Lower leg skin (tissue), 4 donors: ENCODE measurements around the gene CUZD1. TPM values are rescaled to one million over a fixed set of nuclear protein-coding genes. Genes with fewer than 3 reads are reported as not detected.

Experiments used
- DNase-seq, 2 donors: peaks; one replicate each; pipeline ENCODE4 v3.0.0-alpha.2; 2019; ENCODE audit warnings: low spot score in 2 of 2
- H3K4me3 ChIP-seq: fragments of 200-600 bp; sonication (generic); 2 replicates; pipeline ENCODE4 v1.5.1; 2017; ENCODE audit warnings: mild to moderate bottlenecking, low read depth; ENCODE audit not compliant: poor library complexity, severe bottlenecking
- POLR2A ChIP-seq, 2 donors: fragments of 450-650 bp; IDR thresholded peaks; one replicate each; pipeline ENCODE4 v1.6.1; 2016 to 2017; ENCODE audit warnings: antibody characterized with exemption in 2 of 2, mild to moderate bottlenecking in 1 of 2, moderate library complexity in 1 of 2
- WGBS, 2 donors: methylation state at CpG; one replicate each; pipeline ENCODE4 v1.1.5; 2018; 5-methylcytosine and 5-hydroxymethylcytosine counted together
- intact Hi-C: fragments of 100-400 bp; cut with DNase I; formaldehyde crosslinking; loops from one replicate; pipeline ENCODE4 v1.15.0; 2023; ENCODE audit warnings: low total_unique reads
- total RNA-seq, 4 donors: library from RNA; depleted of rRNA; stranded (reverse); fragments of >200 nt; gene quantifications; one replicate each; pipeline ENCODE4 v1.1.0, GENCODE V29; 2016
- TF ChIP-seq, protein P1 (sequence below), 3 donors: fragments of 450-650 bp; IDR thresholded peaks; one replicate each; pipeline ENCODE4 v1.5.1; 2016; ENCODE audit warnings: antibody characterized with exemption in 3 of 3, mild to moderate bottlenecking in 3 of 3, moderate library complexity in 2 of 3

Gene CUZD1
- total RNA-seq, 4 donors from 2014 or later: 0.13 to 0.88 (median 0.54) TPM

DNA sequence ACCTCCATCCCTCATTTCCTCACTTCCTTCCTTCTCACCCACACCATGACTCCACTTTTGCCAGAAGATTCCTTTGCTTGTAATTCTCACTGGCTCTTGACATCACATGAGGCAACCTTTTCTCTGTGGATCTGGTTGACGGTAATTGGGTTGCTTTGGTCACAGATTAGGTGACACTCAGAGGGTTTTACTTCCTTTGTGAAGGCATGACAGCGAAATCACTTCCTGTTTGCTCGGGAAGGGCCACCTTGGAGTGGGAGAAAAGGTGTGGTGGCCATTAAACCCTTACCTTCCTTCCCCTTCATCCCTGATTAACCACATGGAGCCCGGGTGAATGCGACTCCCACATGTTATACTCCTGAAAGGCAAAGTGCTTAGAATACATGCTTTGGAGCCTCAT lies 30.2 kb downstream of the CUZD1 start:
- WGBS, 2 donors: 77 to 82% methylated on average over 5 of the region's 5 CpGs
- DNase-seq: no peak
- no peak overlapping the region for H3K4me3 ChIP-seq
- TF ChIP-seq, protein P1, sequence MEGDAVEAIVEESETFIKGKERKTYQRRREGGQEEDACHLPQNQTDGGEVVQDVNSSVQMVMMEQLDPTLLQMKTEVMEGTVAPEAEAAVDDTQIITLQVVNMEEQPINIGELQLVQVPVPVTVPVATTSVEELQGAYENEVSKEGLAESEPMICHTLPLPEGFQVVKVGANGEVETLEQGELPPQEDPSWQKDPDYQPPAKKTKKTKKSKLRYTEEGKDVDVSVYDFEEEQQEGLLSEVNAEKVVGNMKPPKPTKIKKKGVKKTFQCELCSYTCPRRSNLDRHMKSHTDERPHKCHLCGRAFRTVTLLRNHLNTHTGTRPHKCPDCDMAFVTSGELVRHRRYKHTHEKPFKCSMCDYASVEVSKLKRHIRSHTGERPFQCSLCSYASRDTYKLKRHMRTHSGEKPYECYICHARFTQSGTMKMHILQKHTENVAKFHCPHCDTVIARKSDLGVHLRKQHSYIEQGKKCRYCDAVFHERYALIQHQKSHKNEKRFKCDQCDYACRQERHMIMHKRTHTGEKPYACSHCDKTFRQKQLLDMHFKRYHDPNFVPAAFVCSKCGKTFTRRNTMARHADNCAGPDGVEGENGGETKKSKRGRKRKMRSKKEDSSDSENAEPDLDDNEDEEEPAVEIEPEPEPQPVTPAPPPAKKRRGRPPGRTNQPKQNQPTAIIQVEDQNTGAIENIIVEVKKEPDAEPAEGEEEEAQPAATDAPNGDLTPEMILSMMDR (IDR thresholded peaks at IDR 0.05): no peak
- TF ChIP-seq POLR2A (IDR thresholded peaks at IDR 0.05): no peak
- intact Hi-C loops: no loop called here

DNA sequence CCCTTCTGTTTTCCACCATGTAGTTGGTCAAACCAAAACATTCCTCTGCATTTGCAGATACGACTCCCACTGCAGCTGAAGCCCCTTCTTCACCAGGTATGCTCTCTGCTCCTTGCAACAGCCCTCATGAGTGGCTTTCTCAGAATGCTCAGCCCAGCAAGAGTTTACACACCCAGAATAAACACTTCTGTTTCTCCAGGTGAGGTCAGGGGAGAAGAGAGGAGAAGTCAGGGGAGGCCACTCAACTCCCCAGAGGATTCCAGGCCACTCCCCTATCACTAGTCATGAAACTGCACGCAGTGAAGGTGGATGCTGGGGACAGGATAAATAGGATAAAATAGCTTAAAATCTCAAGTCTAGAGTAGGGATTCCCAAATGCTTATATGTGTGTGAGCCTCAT lies 31.2 kb downstream of the CUZD1 start:
- intact Hi-C loops: no loop called here
- TF ChIP-seq POLR2A (IDR thresholded peaks at IDR 0.05): no peak
- TF ChIP-seq, protein P1 (IDR thresholded peaks at IDR 0.05): no peak
- no peak overlapping the region for H3K4me3 ChIP-seq
- 75 to 76% methylated on average over 2 of the region's 2 CpGs for WGBS, 2 donors
- no peak for DNase-seq

DNA sequence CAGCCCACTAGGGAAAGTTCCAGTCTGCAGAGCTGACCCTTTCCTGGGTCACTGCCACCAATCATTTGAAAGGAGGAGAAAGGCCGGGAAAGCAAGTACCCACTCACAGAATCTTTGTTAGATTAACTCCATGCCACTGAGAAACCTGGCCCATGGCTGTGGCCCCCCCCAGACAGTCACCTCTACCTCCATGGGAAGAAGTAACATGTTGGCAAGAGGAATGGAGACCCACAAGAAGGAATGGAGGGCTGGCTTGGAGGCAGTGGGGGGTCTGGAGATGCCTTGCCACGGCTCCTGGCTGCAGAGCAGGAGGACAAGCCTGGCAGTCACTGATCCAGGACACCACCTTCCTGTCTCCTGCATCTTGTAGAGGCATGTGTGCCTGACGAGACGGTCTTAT lies 32.9 kb downstream of the CUZD1 start:
- intact Hi-C loops: no loop called here
- H3K4me3 ChIP-seq: no peak overlapping the region
- 69 to 74% methylated on average over 4 of the region's 4 CpGs for WGBS, 2 donors
- no peak for DNase-seq
- no peak for TF ChIP-seq POLR2A (IDR thresholded peaks at IDR 0.05)
- TF ChIP-seq, protein P1 (IDR thresholded peaks at IDR 0.05): no peak

DNA sequence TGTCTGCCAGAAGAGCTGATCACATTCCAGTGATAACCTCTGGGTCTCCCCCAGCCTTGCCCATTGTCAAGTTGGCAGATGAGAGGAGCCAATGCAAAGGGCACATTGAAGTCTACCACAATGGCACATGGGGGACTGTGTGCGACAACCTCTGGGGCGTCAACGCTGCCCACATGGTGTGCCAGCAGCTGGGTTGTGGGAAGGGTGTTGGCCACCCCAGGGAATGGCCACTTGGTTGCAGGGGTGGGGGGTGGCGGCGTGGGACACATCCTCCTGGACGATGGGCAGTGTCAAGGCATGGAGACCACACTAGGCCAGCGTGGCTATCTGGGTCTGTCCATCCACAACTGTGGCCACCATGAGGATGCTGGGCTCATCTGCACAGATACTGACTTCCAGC lies 43.4 kb downstream of the CUZD1 start:
- intact Hi-C loops: no loop called here
- TF ChIP-seq POLR2A (IDR thresholded peaks at IDR 0.05): no peak
- TF ChIP-seq, protein P1 (IDR thresholded peaks at IDR 0.05): no peak
- WGBS, 2 donors: 90 to 95% methylated on average over 7 of the region's 7 CpGs
- H3K4me3 ChIP-seq: no peak overlapping the region
- DNase-seq: no peak

DNA sequence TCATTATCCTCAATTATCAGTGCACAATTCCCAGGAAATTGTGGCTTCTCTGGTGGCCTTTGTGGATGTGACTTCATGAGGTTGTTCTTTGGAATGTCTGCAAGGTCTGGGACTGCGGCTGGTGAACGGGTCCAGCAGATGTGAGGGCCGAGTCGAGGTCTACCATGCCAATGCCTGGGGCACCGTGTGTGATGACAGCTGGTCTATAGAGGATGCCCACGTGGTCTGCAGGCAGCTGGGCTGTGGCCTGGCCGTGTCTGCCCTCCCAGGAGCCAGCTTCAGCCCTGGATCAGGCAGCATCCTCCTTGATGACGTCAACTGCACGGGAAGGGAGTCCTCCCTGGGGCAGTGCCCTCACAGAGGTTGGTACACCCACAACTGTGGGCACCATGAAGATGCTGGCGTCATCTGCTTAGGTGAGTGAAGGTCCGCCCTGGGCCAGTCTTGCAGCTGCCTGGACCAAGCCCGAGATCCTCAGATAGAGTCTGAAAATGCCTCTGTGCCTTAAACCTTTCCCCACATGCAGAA lies 46.9 kb downstream of the CUZD1 start:
- H3K4me3 ChIP-seq: no peak overlapping the region
- no peak for DNase-seq
- intact Hi-C loops: no loop called here
- no peak for TF ChIP-seq POLR2A (IDR thresholded peaks at IDR 0.05)
- TF ChIP-seq, protein P1 (IDR thresholded peaks at IDR 0.05): no peak
- WGBS, 2 donors: 83 to 87% methylated on average over 9 to 12 of the region's 12 CpGs

DNA sequence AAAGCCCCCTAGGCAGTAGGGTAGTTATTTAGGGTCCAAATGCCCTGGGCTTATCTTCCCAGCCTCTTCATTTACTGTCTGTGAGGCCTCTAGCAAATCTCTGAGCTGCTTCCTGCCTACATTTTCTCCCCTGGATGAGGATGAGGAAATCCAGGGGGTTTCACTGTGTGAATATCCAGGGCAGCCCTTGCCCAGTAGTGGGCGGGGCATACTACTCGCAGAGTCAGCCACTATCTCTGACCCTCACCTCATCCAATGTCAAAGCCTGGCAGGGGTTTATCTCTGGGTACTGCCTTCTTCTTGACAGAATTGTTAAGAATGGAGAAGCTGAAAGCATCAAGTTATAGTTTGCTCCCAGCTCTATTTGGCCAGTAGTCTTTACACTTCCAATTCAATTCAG lies 48.9 kb downstream of the CUZD1 start:
- DNase-seq: no peak
- TF ChIP-seq POLR2A (IDR thresholded peaks at IDR 0.05): no peak
- TF ChIP-seq, protein P1 (IDR thresholded peaks at IDR 0.05): no peak
- H3K4me3 ChIP-seq: no peak overlapping the region
- intact Hi-C loops: loop anchor here (1.0 kb wide), 1 partner anchor 43 kb away; no protein-coding TSS in a partner anchor
- WGBS, 2 donors: 33 to 47% methylated on average over 2 of the region's 2 CpGs
